Epithelial cell of esophagus (primary cell): Measurements from ENCODE around the gene MDM1.

Source experiments
- DNase-seq: peaks from one replicate; pipeline ENCODE4 v3.0.0; 2010; ENCODE audit warnings: low read depth
- H3K4me3 ChIP-seq: 2 replicates; pipeline ENCODE4 v1.5.1; 2011; ENCODE audit warnings: mild to moderate bottlenecking, low read length, control low read depth
- CTCF ChIP-seq: IDR thresholded peaks from 2 replicates; pipeline ENCODE4 v1.5.1; 2011; ENCODE audit warnings: low read depth, mild to moderate bottlenecking, low read length, control low read depth, inconsistent platforms; ENCODE audit not compliant: insufficient read depth; ENCODE audit errors: missing control alignments

Gene MDM1

GRCh38 chr12:68269779-68270178 lies 62.4 kb downstream of the MDM1 start:
- no peak for DNase-seq
- H3K4me3 ChIP-seq: no peak overlapping the region
- no peak for TF ChIP-seq CTCF

- TF ChIP-seq CTCF: no peak
- no peak overlapping the region for H3K4me3 ChIP-seq
- DNase-seq: no peak
These were observed 63.2 kb downstream of the MDM1 start for GRCh38 chr12:68268967-68269366.

GRCh38 chr12:68267892-68268396 lies 64.2 kb downstream of the MDM1 start:
- no peak for DNase-seq
- no peak for TF ChIP-seq CTCF
- H3K4me3 ChIP-seq: no peak overlapping the region

GRCh38 chr12:68264857-68265256 lies 67.3 kb downstream of the MDM1 start:
- no peak for DNase-seq
- H3K4me3 ChIP-seq: no peak overlapping the region
- no peak for TF ChIP-seq CTCF

GRCh38 chr12:68264158-68264855 lies 67.9 kb downstream of the MDM1 start:
- peak; percentile 27 for DNase-seq
- H3K4me3 ChIP-seq: no peak overlapping the region
- TF ChIP-seq CTCF: no peak

- no peak overlapping the region for H3K4me3 ChIP-seq
- no peak for DNase-seq
- no peak for TF ChIP-seq CTCF
These were observed 68.8 kb downstream of the MDM1 start for GRCh38 chr12:68263366-68263765.

- H3K4me3 ChIP-seq: no peak overlapping the region
- TF ChIP-seq CTCF: no peak
- DNase-seq: no peak
These were observed 70.3 kb downstream of the MDM1 start for GRCh38 chr12:68261896-68262295.
